HL-60 (cell line): ENCODE results near the gene SMARCAL1.

Experiments used
- DNase-seq, 2 experiments: peaks; one replicate each; pipeline ENCODE4 v3.0.0-alpha.2; 2010 to 2020; ENCODE audit warnings: low read depth in 1 of 2, low spot score in 1 of 2
- H3K27ac ChIP-seq: fragments of 250-450 bp; sonication (Bioruptor Pico); replicated peaks from 2 replicates; pipeline ENCODE4 v1.5.1; 2020; ENCODE audit warnings: mild to moderate bottlenecking, moderate library complexity
- H3K27me3 ChIP-seq: fragments of 250-450 bp; sonication (Bioruptor Pico); 2 replicates; pipeline ENCODE4 v1.5.1; 2021; ENCODE audit warnings: mild to moderate bottlenecking, moderate library complexity; ENCODE audit not compliant: insufficient read depth, poor library complexity, severe bottlenecking
- H3K4me3 ChIP-seq: replicated peaks from 2 replicates; pipeline ENCODE4 v1.5.1; 2011; ENCODE audit warnings: mild to moderate bottlenecking, control low read depth, low read length; ENCODE audit not compliant: insufficient read depth
- CTCF ChIP-seq: IDR thresholded peaks from one replicate; pipeline ENCODE4 v1.5.1; 2011; ENCODE audit warnings: low read length, control low read depth, inconsistent platforms; ENCODE audit not compliant: insufficient read depth
- GABPA ChIP-seq: IDR thresholded peaks from 2 replicates; pipeline ENCODE4 v1.6.1; 2012; ENCODE audit warnings: low read depth
- POLR2AphosphoS5 ChIP-seq: IDR thresholded peaks from 2 replicates; pipeline ENCODE4 v1.6.1; 2012; ENCODE audit warnings: low read depth
- REST ChIP-seq: IDR thresholded peaks from 2 replicates; pipeline ENCODE4 v1.6.1; 2012; ENCODE audit warnings: low read depth; ENCODE audit not compliant: insufficient replicate concordance
- SPI1 ChIP-seq: IDR thresholded peaks from 2 replicates; pipeline ENCODE4 v1.6.1; 2012; ENCODE audit warnings: low read depth, mild to moderate bottlenecking, borderline replicate concordance

Gene SMARCAL1

GRCh38 chr2:216388046-216388884 is 24.0 kb upstream of the SMARCAL1 start:
- no peak overlapping the region for H3K27ac ChIP-seq
- TF ChIP-seq REST (no peak), GABPA (no peak), SPI1 (no peak), POLR2AphosphoS5 (no peak), CTCF (no peak)
- no peaks in the 10 kb centered on the region for H3K27me3 ChIP-seq
- no peak for DNase-seq
- H3K4me3 ChIP-seq, result no peak overlapping the region

- no peak overlapping the region for H3K4me3 ChIP-seq
- no peaks in the 10 kb centered on the region for H3K27me3 ChIP-seq
- no peak for TF ChIP-seq REST
- TF ChIP-seq GABPA, result no peak
- H3K27ac ChIP-seq, result no peak overlapping the region
- DNase-seq, result peak in 1 of 2 experiments; percentile 43
These were observed 22.7 kb upstream of the SMARCAL1 start for GRCh38 chr2:216389570-216389969.

GRCh38 chr2:216391401-216391800 is 20.9 kb upstream of the SMARCAL1 start:
- H3K4me3 ChIP-seq, result no peak overlapping the region
- TF ChIP-seq REST (no peak), POLR2AphosphoS5 (no peak), GABPA (no peak), CTCF (no peak), SPI1 (no peak)
- DNase-seq, result no peak
- no peaks in the 10 kb centered on the region for H3K27me3 ChIP-seq
- no peak overlapping the region for H3K27ac ChIP-seq
